ENCODE results near the gene KDM4C. TPM values are rescaled to one million over a fixed set of nuclear protein-coding genes. Genes with fewer than 3 reads are reported as not detected.

KDM4C gene
- total RNA-seq, 2 donors from 2014 or later = 45.4 to 59.9 TPM

- Mint-ChIP-seq H3K27ac (peak overlapping the region in 1 of 2 donors; percentile 3), H3K9me3 (peaks cover 0 to 4% of the 10 kb centered on the region in 2 donors), H3K36me3 (peaks cover 6 to 17% of the 10 kb centered on the region in 2 donors)
- no peak for DNase-seq (ENCODE audit: low spot score in 2 of 2)
- ATAC-seq = no peak
These were observed 112.4 kb downstream of the KDM4C start for GRCh38 chr9:6870149-6870548.

- no peak for DNase-seq (ENCODE audit: low spot score in 2 of 2)
- Mint-ChIP-seq H3K36me3 (peaks cover 6 to 25% of the 10 kb centered on the region in 2 donors), H3K27ac (peak overlapping the region in 1 of 2 donors; percentile 3), H3K9me3 (peaks cover 0 to 5% of the 10 kb centered on the region in 2 donors)
- no peak for ATAC-seq
These were observed 113.1 kb downstream of the KDM4C start for GRCh38 chr9:6870650-6871477.

DNA sequence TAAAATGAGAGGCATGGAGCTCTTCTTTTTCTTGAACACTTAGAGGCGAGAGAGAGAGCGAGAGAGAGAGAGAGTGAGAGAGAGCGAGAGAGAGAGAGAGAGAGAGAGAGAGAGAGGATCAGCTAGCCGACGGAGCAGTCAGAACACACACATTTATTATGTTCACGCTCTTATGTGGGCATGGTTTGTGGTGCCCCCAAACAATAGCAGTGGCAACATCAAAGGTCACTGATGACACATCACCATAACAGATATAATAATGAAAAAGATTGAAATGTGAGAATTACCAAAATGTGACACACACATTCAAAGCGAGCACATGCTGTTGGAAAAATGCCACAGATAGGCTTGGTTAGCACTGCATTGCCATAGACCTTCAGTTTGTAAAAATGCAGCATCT, 116.1 kb downstream of the KDM4C start:
- Mint-ChIP-seq H3K9me3 (peaks cover 7 to 9% of the 10 kb centered on the region in 2 donors), H3K36me3 (peaks cover 8 to 28% of the 10 kb centered on the region in 2 donors), H3K27ac (peak overlapping the region in 1 of 2 donors; percentile 1)
- no peak for DNase-seq (ENCODE audit: low spot score in 2 of 2)
- ATAC-seq = peak; percentile 74 to 89

DNA sequence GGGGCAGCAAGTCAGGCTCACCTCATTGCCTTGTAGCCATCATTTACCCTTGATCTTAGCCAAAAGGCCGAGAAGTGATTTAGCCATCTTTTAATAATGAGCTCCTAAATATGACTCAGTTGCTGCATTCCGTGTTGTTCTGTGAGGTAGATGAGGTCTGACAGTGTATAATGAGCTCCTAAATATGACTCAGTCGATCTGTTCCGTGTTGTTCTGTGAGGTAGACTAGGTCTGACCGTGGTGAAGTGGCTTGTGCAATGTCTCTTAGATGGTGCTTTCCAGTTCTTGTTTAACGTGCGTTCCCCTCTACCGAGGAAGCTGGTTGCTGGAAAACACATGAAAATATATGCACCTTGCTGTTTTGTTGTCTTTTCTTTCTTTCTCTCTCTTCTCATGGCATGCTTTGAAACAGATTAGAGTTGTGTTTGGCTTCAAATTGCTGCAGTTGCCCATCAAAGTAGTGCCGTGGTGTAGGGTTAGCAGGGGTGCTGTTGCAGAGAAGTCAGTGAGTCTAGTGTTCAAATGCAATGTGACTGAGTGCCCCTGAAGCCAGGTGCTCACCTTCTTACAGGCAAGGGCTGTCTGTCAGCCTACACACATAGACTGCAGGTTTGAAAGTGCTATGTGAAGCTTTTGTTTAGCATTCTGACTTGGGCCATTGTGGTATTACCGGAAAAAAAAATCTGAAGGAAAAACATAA, 118.6 kb downstream of the KDM4C start:
- no peak for DNase-seq (ENCODE audit: low spot score in 2 of 2)
- H3K36me3 Mint-ChIP-seq = peaks cover 15 to 28% of the 10 kb centered on the region in 2 donors
- peaks cover 7 to 9% of the 10 kb centered on the region in 2 donors for H3K9me3 Mint-ChIP-seq
- peak in 1 of 2 donors; percentile 28 for ATAC-seq
- no peak overlapping the region for H3K27ac Mint-ChIP-seq

- no peak for ATAC-seq
- Mint-ChIP-seq H3K36me3 (peaks cover 15 to 28% of the 10 kb centered on the region in 2 donors), H3K27ac (no peak overlapping the region), H3K9me3 (peaks cover 7 to 9% of the 10 kb centered on the region in 2 donors)
- DNase-seq (ENCODE audit: low spot score in 2 of 2) = no peak
These were observed 119.9 kb downstream of the KDM4C start for GRCh38 chr9:6877671-6878161.

DNA sequence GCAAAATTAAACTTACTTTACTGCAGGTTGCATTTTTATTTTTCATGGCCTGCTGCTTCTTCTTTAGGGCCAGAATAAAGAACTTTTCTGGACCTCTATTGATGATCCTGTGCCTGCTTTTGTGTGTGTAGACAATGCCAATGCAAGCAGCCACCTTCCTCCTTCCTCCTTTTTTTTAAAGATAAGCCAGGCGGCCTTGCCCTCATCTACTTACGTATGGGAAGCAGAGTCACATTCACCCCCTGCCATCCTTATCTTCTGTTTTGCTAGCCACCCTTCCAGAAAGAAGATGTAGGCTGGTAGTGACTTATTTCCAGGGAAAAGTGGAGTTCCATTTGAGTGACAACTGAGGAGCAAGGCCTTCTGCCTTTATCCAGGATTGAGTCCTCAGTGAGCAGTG, 122.9 kb downstream of the KDM4C start:
- DNase-seq (ENCODE audit: low spot score in 2 of 2) = no peak
- Mint-ChIP-seq H3K9me3 (peaks cover 7 to 9% of the 10 kb centered on the region in 2 donors), H3K36me3 (peaks cover 14 to 15% of the 10 kb centered on the region in 2 donors), H3K27ac (no peak overlapping the region)
- no peak for ATAC-seq

DNA sequence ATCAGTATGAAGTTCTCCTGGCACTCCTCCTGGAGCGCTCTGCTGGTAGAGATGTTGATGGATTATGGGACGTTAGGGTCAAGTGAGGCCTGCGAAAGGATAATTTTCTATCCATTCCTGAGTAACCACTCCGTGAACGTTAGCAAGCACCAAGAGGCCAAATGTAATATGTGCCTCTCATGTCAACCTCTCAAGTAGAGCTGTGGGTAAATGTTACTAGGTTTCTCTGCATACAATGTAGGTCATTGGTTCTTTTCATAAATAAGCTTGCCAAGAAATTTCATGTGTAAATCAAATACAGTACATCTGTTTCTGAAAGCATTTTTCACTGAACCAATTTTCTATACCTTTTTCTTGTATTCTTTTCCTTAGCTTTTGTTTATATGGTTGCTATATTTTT, 126.3 kb downstream of the KDM4C start:
- ATAC-seq = no peak
- H3K9me3 Mint-ChIP-seq = no peaks in the 10 kb centered on the region
- no peak for DNase-seq (ENCODE audit: low spot score in 2 of 2)
- no peak overlapping the region for H3K27ac Mint-ChIP-seq
- peaks cover 5 to 7% of the 10 kb centered on the region in 2 donors for H3K36me3 Mint-ChIP-seq

- H3K36me3 Mint-ChIP-seq = peaks cover 10 to 15% of the 10 kb centered on the region in 2 donors
- DNase-seq (ENCODE audit: low spot score in 2 of 2) (no peak), ATAC-seq (no peak)
- no peaks in the 10 kb centered on the region for H3K9me3 Mint-ChIP-seq
- H3K27ac Mint-ChIP-seq = no peak overlapping the region
These were observed 127.2 kb downstream of the KDM4C start for GRCh38 chr9:6884990-6885389.

GRCh38 chr9:6887051-6887450, 129.3 kb downstream of the KDM4C start:
- DNase-seq (ENCODE audit: low spot score in 2 of 2) (no peak), ATAC-seq (no peak)
- Mint-ChIP-seq H3K9me3 (no peaks in the 10 kb centered on the region), H3K27ac (no peak overlapping the region), H3K36me3 (peaks cover 16 to 20% of the 10 kb centered on the region in 2 donors)

DNA sequence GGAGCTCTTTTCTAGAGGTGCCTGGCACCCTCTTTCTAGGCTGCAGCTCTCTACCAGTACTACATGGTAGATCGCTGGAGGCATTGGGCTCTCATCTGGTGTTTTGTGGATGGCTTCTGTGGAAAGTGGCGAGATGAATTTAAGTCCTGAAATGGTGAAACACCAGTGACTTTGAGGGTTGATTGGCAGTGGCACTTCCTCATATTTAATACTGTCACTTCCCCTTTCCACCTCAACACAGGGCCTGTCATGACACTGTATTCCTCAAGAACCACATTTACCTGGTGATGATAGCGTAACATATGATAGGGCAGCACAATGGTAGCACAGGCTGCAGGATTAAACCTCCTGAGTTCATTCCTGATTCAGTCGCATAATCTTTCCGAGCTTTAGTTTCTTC, 132.1 kb downstream of the KDM4C start:
- no peak overlapping the region for H3K27ac Mint-ChIP-seq
- DNase-seq (ENCODE audit: low spot score in 2 of 2) (no peak), ATAC-seq (no peak)
- no peaks in the 10 kb centered on the region for H3K9me3 Mint-ChIP-seq
- H3K36me3 Mint-ChIP-seq = peaks cover 21 to 26% of the 10 kb centered on the region in 2 donors

GRCh38 chr9:6893350-6894131, 135.8 kb downstream of the KDM4C start:
- peaks cover 21% of the 10 kb centered on the region in 2 donors for H3K36me3 Mint-ChIP-seq
- no peak for ATAC-seq
- H3K9me3 Mint-ChIP-seq = no peaks in the 10 kb centered on the region
- DNase-seq (ENCODE audit: low spot score in 2 of 2) = no peak
- no peak overlapping the region for H3K27ac Mint-ChIP-seq

GRCh38 chr9:6894135-6894534, 136.4 kb downstream of the KDM4C start:
- peaks cover 21% of the 10 kb centered on the region in 2 donors for H3K36me3 Mint-ChIP-seq

GRCh38 chr9:6895754-6896153, 138.0 kb downstream of the KDM4C start:
- ATAC-seq (no peak), DNase-seq (ENCODE audit: low spot score in 2 of 2) (no peak)
- Mint-ChIP-seq H3K36me3 (peaks cover 8 to 9% of the 10 kb centered on the region in 2 donors), H3K27ac (no peak overlapping the region), H3K9me3 (no peaks in the 10 kb centered on the region)

More at GRCh38 chr9:6894135-6894534, 136.4 kb downstream of the KDM4C start:
- DNase-seq (ENCODE audit: low spot score in 2 of 2) (peak in 1 of 2 donors; percentile 16), ATAC-seq (peak; percentile 60 to 91)
- H3K27ac Mint-ChIP-seq = no peak overlapping the region
- H3K9me3 Mint-ChIP-seq = no peaks in the 10 kb centered on the region

DNA sequence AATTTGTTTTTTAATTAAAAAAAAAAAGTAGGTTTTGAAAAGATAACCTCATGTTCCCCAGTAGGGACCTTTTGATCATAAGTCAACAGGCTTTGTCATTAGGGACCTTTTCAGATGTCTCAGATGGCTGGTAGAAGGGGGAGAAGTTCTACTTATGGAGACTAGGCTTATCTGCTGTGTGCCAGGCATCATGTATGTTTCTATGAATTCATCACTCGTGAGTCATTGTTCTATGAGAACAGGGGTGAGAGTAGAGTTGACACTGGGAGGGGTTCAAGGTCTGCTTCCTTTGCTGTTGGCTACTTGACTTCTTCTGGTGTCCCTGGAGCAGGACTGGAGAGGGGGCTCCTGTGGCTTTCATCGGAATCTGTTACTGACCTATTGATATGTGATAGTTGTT, 138.8 kb downstream of the KDM4C start:
- Mint-ChIP-seq H3K9me3 (no peaks in the 10 kb centered on the region), H3K36me3 (peaks cover 5 to 7% of the 10 kb centered on the region in 2 donors), H3K27ac (no peak overlapping the region)
- DNase-seq (ENCODE audit: low spot score in 2 of 2) (no peak), ATAC-seq (peak; percentile 61 to 74)

DNA sequence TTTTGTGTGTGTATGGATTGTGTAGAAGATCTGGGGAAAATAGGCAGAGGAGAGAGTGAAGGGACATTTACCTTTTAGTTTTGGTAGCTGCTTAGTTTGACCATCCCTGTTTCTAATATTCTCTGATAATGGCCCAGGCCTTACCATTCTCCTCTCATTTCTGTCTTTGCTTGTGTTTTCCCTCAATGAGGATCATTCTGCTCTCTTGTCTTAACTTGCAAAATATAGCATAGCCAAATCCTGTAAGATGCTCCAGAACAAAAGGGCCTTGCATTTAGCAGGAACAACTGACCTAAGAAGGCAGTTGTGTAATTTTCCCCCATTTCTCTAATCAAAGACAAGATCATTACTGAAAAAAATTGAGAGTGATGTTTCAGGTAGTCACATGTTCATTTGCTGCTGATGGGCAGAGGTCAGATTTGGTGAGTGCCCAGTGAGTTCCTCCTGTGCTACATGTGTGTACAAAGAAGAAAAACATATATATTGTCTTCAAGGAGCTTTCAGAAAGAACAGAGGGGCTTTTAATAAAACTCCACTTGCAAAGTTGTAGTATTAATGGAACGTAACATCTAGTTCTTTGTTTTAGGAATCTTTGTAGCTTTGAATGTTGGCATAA, 139.5 kb downstream of the KDM4C start:
- Mint-ChIP-seq H3K36me3 (peaks cover 5 to 7% of the 10 kb centered on the region in 2 donors), H3K9me3 (no peaks in the 10 kb centered on the region), H3K27ac (no peak overlapping the region)
- ATAC-seq = no peak
- no peak for DNase-seq (ENCODE audit: low spot score in 2 of 2)

GRCh38 chr9:6897898-6898302, 140.1 kb downstream of the KDM4C start:
- DNase-seq (ENCODE audit: low spot score in 2 of 2) (no peak), ATAC-seq (no peak)
- H3K27ac Mint-ChIP-seq = no peak overlapping the region
- H3K9me3 Mint-ChIP-seq = no peaks in the 10 kb centered on the region
- peaks cover 5 to 7% of the 10 kb centered on the region in 2 donors for H3K36me3 Mint-ChIP-seq

All from activated naive CD4-positive, alpha-beta T cell treated with anti-CD3 and anti-CD28 coated beads, Interleukin-2, amount 50 U/mL, for 72 hours (primary cell).